Activated B cell treated with CpG ODN at 0.5 μM for 24 hours (primary cell): ENCODE results near the gene GJB2. TPM values are rescaled to one million over a fixed set of nuclear protein-coding genes. Genes with fewer than 3 reads are reported as not detected.

Experiments used
- ATAC-seq: fragments of 200-7000 bp; cut with Tn5 transposase; one replicate; pipeline ENCODE4 v1.10.0; 2021; ENCODE audit warnings: low read depth, mild to moderate bottlenecking, moderate library complexity
- CTCF ChIA-PET: fragments of 350-600 bp; sonication (Branson Sonifier 250); formaldehyde crosslinking; loops from one replicate; lab custom pipeline; 2021; ENCODE audit warnings: antibody characterized with exemption; lab: Charles Lee
- POLR2A ChIA-PET: fragments of 350-600 bp; sonication (Branson Sonifier 250); formaldehyde crosslinking; loops from one replicate; lab custom pipeline; 2021; ENCODE audit warnings: antibody characterized with exemption; lab: Charles Lee
- DNase-seq: peaks from one replicate; pipeline ENCODE4 v3.0.0; 2022
- H3K27ac Mint-ChIP-seq: one replicate; pipeline ENCODE4 v1.8.0; 2020; ENCODE audit warnings: mixed read lengths
- H3K27me3 Mint-ChIP-seq: one replicate; pipeline ENCODE4 v1.8.0; 2021; ENCODE audit warnings: mixed read lengths
- H3K36me3 Mint-ChIP-seq: one replicate; pipeline ENCODE4 v1.8.0; 2021; ENCODE audit warnings: low read depth, mixed read lengths
- H3K4me1 Mint-ChIP-seq: one replicate; pipeline ENCODE4 v1.8.0; 2021; ENCODE audit warnings: mixed read lengths
- H3K4me3 Mint-ChIP-seq: one replicate; pipeline ENCODE4 v1.8.0; 2020; ENCODE audit warnings: mild to moderate bottlenecking, mixed read lengths
- H3K9me3 Mint-ChIP-seq: one replicate; pipeline ENCODE4 v1.8.0; 2020; ENCODE audit warnings: mixed read lengths
- CTCF ChIP-seq: fragments of 200-600 bp; IDR thresholded peaks from one replicate; pipeline ENCODE4 v1.8.0; 2022; ENCODE audit warnings: antibody characterized with exemption, mild to moderate bottlenecking
- intact Hi-C: fragments of 100-400 bp; cut with micrococcal nuclease; formaldehyde crosslinking; loops from one replicate; pipeline ENCODE4 v1.15.1; 2024
- total RNA-seq: library from RNA; stranded (reverse); gene quantifications from 2 replicates; pipeline ENCODE4 v1.2.3, GENCODE V29; 2022

GJB2 gene
- total RNA-seq, 1 donor from 2014 or later, result not detected

- Mint-ChIP-seq H3K4me1 (no peaks in the 10 kb centered on the region), H3K27ac (no peak overlapping the region), H3K9me3 (no peaks in the 10 kb centered on the region), H3K27me3 (peaks cover 24% of the 10 kb centered on the region), H3K36me3 (no peaks in the 10 kb centered on the region), H3K4me3 (no peak overlapping the region)
- ATAC-seq (no peak), DNase-seq (no peak)
- ChIA-PET CTCF (no interaction called here), POLR2A (no interaction called here)
- no peak for TF ChIP-seq CTCF
- intact Hi-C loops, result no loop called here
Measured at GRCh38 chr13:20148501-20149183, 44.1 kb downstream of the GJB2 start.

- intact Hi-C loops, result no loop called here
- Mint-ChIP-seq H3K27me3 (peaks cover 38% of the 10 kb centered on the region), H3K4me3 (no peak overlapping the region), H3K36me3 (no peaks in the 10 kb centered on the region), H3K27ac (no peak overlapping the region), H3K4me1 (peaks cover 5% of the 10 kb centered on the region), H3K9me3 (no peaks in the 10 kb centered on the region)
- TF ChIP-seq CTCF, result no peak
- CTCF ChIA-PET, result no interaction called here
- DNase-seq (no peak), ATAC-seq (no peak)
- POLR2A ChIA-PET, result interaction anchor here (0.6 kb wide), 1 partner anchor 12 kb away, joined by 4 read pairs; no protein-coding TSS in a partner anchor
Measured at GRCh38 chr13:20146381-20146780, 46.4 kb downstream of the GJB2 start.

GRCh38 chr13:20145521-20145920 lies 47.2 kb downstream of the GJB2 start:
- ATAC-seq, result no peak
- Mint-ChIP-seq H3K4me3 (no peak overlapping the region), H3K27me3 (peaks cover 40% of the 10 kb centered on the region), H3K27ac (no peak overlapping the region), H3K9me3 (no peaks in the 10 kb centered on the region), H3K4me1 (peaks cover 5% of the 10 kb centered on the region), H3K36me3 (no peaks in the 10 kb centered on the region)
- intact Hi-C loops, result no loop called here
- POLR2A ChIA-PET, result no interaction called here
- no peak for TF ChIP-seq CTCF
- DNase-seq, result no peak
- CTCF ChIA-PET, result no interaction called here

- ChIA-PET CTCF (no interaction called here), POLR2A (no interaction called here)
- ATAC-seq (no peak), DNase-seq (no peak)
- Mint-ChIP-seq H3K4me1 (peaks cover 5% of the 10 kb centered on the region), H3K27ac (no peak overlapping the region), H3K27me3 (peaks cover 33% of the 10 kb centered on the region), H3K4me3 (no peak overlapping the region), H3K9me3 (no peaks in the 10 kb centered on the region), H3K36me3 (no peaks in the 10 kb centered on the region)
- intact Hi-C loops, result no loop called here
- TF ChIP-seq CTCF, result no peak
Measured at GRCh38 chr13:20144141-20144850, 48.4 kb downstream of the GJB2 start.

GRCh38 chr13:20142927-20143480 lies 49.7 kb downstream of the GJB2 start:
- intact Hi-C loops, result no loop called here
- ChIA-PET POLR2A (no interaction called here), CTCF (no interaction called here)
- Mint-ChIP-seq H3K9me3 (no peaks in the 10 kb centered on the region), H3K36me3 (no peaks in the 10 kb centered on the region), H3K4me3 (no peak overlapping the region), H3K27ac (no peak overlapping the region), H3K27me3 (peaks cover 32% of the 10 kb centered on the region), H3K4me1 (peaks cover 5% of the 10 kb centered on the region)
- ATAC-seq, result no peak
- TF ChIP-seq CTCF, result no peak
- DNase-seq, result no peak
